Activated CD8-positive, alpha-beta memory T cell treated with anti-CD3 and anti-CD28 coated beads, Interleukin-2, amount 10 ng/mL, durations not matched to agents 7 days and 5 days (primary cell): ENCODE results near the gene CORO2B. TPM values are rescaled to one million over a fixed set of nuclear protein-coding genes. Genes with fewer than 3 reads are reported as not detected.
"Not testable (repeated sequence)": the region's sequence is repeated elsewhere in the genome, so short reads cannot be mapped to it uniquely, and the experiment has no call there.

Experiments used
- ATAC-seq: fragments of 150-1000 bp; cut with Tn5 transposase; one replicate; pipeline ENCODE4 v1.10.0; 2021; ENCODE audit warnings: moderate library complexity
- CTCF ChIA-PET: fragments of 350-600 bp; sonication (Branson Sonifier 250); formaldehyde crosslinking; loops from one replicate; lab custom pipeline; 2021; ENCODE audit warnings: antibody characterized with exemption; lab: Charles Lee
- DNase-seq: peaks from one replicate; pipeline ENCODE4 v3.0.0-alpha.2; 2020
- H3K27ac Mint-ChIP-seq: one replicate; pipeline ENCODE4 v1.8.0; 2021; ENCODE audit warnings: mild to moderate bottlenecking, mixed read lengths
- H3K27me3 Mint-ChIP-seq: one replicate; pipeline ENCODE4 v1.8.0; 2021; ENCODE audit warnings: mixed read lengths
- H3K36me3 Mint-ChIP-seq: one replicate; pipeline ENCODE4 v1.8.0; 2021; ENCODE audit warnings: mild to moderate bottlenecking, mixed read lengths
- H3K4me1 Mint-ChIP-seq: one replicate; pipeline ENCODE4 v1.8.0; 2021; ENCODE audit warnings: mixed read lengths
- H3K4me3 Mint-ChIP-seq: one replicate; pipeline ENCODE4 v1.8.0; 2021; ENCODE audit warnings: mild to moderate bottlenecking, moderate library complexity, mixed read lengths
- H3K9me3 Mint-ChIP-seq: one replicate; pipeline ENCODE4 v1.8.0; 2022; ENCODE audit warnings: low read depth, mixed read lengths
- total RNA-seq, 2 experiments: library from RNA; stranded (reverse); gene quantifications; one replicate each; pipeline ENCODE4 v1.2.3, GENCODE V29; 2021

The CORO2B gene
- total RNA-seq, 2 experiments from 2014 or later: not detected

DNA sequence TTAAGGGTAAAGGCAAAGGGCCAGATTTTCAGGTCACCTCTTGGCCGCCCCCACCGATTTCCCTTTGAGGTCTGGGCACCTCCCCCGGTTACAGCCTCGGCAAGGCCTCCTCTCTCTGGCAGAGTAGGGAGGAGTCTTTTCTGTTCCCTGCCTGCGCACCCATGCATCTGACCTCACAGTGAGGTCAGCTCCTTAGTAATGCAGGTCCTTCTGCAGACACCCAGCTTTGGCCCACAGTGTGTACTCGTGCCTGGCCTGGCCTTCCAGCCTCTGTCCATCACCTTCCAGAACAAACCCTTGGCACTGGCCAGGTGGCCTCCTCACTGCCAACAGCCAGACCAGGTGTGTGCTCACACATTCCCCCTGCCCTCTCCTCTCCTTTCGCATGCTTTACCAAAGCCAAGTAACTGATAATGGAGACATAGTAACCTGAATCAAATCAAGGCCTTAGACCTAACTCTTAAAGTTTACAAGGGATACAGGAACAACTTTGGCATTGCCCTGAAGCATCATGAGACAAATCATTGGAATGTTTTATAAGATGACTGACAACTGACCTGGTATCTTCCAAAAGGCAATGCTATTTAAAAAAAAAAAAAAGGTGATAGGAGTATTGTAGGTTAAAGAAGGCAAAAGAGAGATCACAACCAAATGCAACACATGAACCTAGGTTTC, 61.3 kb downstream of the CORO2B start:
- H3K36me3 Mint-ChIP-seq: no peaks in the 10 kb centered on the region
- no peaks in the 10 kb centered on the region for H3K9me3 Mint-ChIP-seq
- no peaks in the 10 kb centered on the region for H3K27me3 Mint-ChIP-seq
- H3K4me1 Mint-ChIP-seq: no peaks in the 10 kb centered on the region
- no peak overlapping the region for H3K27ac Mint-ChIP-seq
- no peak for ATAC-seq
- CTCF ChIA-PET: no interaction called here
- H3K4me3 Mint-ChIP-seq: no peak overlapping the region
- DNase-seq: no peak

DNA sequence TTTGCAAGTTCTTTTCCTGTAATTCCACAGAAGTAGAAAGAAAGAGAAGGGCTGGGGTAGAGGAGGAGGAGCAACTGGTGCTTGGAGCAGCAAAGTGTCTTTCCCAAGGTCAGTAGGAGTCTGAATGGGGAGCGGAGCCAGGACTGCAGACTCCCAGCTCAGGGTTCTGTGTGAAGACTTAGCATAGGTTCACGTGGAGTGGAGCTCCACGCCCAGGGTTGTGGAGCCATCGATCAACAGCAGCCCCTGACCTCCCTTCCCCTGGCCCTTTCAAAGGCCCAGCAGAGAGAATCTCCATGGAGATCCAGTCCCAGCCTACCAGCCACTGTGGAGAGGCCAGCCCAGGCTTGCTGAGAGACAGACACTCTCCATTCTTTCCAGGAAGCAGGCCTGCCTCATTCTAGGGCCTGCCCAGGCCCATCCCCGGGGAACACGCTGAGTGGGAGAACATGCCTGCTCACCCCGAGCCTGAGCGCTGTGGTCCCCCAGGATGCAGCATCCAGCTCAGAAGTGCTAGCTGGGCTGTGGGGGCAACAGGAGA, 62.1 kb downstream of the CORO2B start:
- no peak for DNase-seq
- Mint-ChIP-seq H3K27me3 (no peaks in the 10 kb centered on the region), H3K27ac (no peak overlapping the region), H3K4me1 (no peaks in the 10 kb centered on the region), H3K4me3 (no peak overlapping the region), H3K9me3 (no peaks in the 10 kb centered on the region), H3K36me3 (no peaks in the 10 kb centered on the region)
- CTCF ChIA-PET: no interaction called here
- ATAC-seq: no peak

DNA sequence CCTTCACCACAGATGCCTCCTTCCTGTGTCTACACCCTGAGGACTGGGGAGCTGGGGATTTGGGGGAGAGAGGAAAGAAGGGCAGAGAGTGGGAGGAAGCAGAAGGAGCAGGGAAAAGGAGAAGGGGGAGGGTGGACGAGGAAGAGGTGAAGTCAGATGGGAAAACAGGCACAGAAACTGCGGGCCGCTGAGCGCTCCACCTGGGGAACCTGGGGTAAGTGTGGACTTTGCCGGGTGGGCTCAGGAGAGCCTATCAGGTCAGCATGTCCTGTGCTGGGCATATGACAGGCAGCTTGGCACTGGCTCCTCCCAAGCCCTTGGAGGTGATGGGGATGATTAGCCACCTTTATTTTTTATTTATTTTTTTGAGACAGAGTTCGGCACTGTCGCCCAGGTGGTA, 62.6 kb downstream of the CORO2B start:
- no peaks in the 10 kb centered on the region for H3K4me1 Mint-ChIP-seq
- no peaks in the 10 kb centered on the region for H3K9me3 Mint-ChIP-seq
- no peaks in the 10 kb centered on the region for H3K36me3 Mint-ChIP-seq
- no peak overlapping the region for H3K27ac Mint-ChIP-seq
- no peaks in the 10 kb centered on the region for H3K27me3 Mint-ChIP-seq
- ATAC-seq (no peak), DNase-seq (no peak)
- CTCF ChIA-PET: no interaction called here
- H3K4me3 Mint-ChIP-seq: no peak overlapping the region

DNA sequence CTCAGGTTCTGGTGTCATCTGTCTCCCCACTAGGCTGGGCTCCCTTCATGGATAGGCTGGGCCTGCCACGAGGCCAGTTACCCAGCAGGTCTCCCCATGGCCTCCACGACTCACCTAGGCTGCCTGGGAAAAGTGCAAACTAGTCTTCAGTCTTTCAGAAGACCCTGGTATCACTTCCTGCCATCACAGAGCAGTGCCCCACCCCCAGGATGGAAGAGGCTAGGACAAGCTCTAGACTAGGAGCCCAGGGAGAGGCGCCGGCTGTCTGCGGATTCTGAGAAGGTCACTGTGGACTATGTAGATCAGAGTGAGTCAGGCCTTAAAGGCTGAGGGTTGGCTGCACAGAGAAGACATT, 63.7 kb downstream of the CORO2B start:
- Mint-ChIP-seq H3K27me3 (no peaks in the 10 kb centered on the region), H3K27ac (no peak overlapping the region), H3K36me3 (no peaks in the 10 kb centered on the region), H3K4me1 (no peaks in the 10 kb centered on the region), H3K9me3 (no peaks in the 10 kb centered on the region), H3K4me3 (no peak overlapping the region)
- DNase-seq: no peak
- CTCF ChIA-PET: no interaction called here
- no peak for ATAC-seq

DNA sequence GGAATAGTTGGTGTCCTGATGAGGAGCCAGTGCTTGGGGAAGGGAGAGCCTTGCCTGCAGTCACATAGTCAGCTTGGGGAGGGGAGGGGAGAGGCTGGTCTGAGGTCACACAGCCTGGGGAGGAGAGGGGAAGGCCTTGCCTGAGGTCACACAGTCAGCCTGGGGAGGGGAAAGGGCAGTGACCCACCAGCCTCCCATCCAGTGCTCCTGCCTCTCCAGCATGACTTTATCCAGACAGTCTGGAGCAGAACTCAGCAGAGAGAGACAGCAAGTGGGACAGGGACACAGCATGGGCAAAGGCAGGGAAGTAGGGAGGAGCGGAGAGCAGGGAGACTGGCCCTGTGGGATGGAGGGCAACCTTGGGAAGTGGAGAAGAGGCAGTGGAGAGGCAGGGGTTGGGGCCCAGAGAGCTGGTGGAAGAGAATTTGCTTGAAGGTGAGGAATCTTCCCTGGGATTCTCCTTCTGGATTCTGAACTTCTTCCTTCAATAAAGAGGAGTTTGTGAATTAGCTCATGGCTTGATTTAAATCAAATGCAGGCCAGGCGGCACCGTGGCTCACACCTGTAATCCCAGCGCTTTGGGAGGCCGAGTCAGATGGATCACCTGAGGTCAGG, 64.5 kb downstream of the CORO2B start:
- no peak for ATAC-seq
- CTCF ChIA-PET: no interaction called here
- Mint-ChIP-seq H3K36me3 (no peaks in the 10 kb centered on the region), H3K27me3 (no peaks in the 10 kb centered on the region), H3K9me3 (no peaks in the 10 kb centered on the region), H3K4me1 (no peaks in the 10 kb centered on the region), H3K27ac (no peak overlapping the region), H3K4me3 (no peak overlapping the region)
- no peak for DNase-seq

DNA sequence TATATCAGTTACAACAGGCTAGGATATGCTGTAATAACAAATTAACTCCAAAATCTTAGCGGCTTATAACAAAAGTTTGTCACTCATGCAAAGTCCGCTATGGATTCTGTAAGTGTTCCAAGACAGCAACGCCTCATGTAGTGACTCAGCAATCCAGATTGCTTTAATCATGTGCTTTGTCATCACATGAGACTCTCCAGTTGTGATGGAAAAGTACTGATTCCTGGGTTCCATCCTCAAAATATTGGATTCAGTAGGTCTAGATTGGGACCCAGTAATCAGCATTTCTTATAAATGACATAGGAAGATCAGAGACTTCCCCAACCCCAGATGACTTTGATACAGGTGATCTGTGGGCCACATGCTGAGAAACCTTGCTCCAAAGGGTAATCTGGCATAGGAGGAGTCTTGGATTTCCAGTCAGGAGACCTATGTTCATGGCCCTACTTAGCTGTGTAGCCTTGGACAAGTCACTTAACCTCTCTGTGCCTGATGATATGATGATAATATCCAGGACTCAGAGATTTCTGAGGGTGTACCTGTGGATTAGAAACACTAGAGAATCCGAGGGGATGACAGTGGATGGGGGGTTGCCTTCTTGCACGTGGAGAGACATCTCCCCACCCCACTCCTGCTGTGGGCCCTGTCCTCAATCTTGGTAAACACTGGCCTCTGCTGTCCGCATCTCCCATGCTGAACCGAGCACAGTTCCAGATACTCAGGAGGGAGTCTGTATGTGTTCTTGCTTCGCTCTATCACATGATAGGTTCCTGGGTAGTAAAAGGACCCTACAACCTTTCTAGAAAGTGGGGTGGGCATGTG, 65.5 kb downstream of the CORO2B start:
- H3K27ac Mint-ChIP-seq: no peak overlapping the region
- DNase-seq: no peak
- CTCF ChIA-PET: no interaction called here

DNA sequence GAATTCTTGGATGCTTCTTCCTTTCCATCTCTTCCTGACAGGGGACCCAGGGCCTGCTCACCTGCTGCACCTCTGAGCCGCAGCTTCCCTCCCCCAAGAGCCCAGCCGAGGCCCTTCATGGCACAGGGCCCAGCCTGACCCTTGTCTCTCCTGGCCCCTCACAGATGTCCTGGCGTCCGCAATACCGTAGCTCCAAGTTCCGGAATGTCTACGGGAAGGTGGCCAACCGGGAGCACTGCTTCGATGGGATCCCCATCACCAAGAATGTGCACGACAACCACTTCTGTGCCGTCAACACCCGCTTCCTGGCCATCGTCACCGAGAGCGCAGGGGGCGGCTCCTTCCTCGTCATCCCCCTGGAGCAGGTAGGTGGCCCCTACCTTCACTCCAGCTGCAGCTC, 66.2 kb downstream of the CORO2B start:
- CTCF ChIA-PET: no interaction called here
- Mint-ChIP-seq H3K4me1 (no peaks in the 10 kb centered on the region), H3K4me3 (no peak overlapping the region), H3K27me3 (no peaks in the 10 kb centered on the region), H3K36me3 (no peaks in the 10 kb centered on the region), H3K27ac (no peak overlapping the region), H3K9me3 (no peaks in the 10 kb centered on the region)
- DNase-seq: no peak
- no peak for ATAC-seq

More for the DNA sequence above, 65.5 kb downstream of the CORO2B start:
- Mint-ChIP-seq H3K36me3 (no peaks in the 10 kb centered on the region), H3K4me3 (no peak overlapping the region), H3K9me3 (no peaks in the 10 kb centered on the region), H3K27me3 (no peaks in the 10 kb centered on the region), H3K4me1 (no peaks in the 10 kb centered on the region)
- ATAC-seq: no peak

DNA sequence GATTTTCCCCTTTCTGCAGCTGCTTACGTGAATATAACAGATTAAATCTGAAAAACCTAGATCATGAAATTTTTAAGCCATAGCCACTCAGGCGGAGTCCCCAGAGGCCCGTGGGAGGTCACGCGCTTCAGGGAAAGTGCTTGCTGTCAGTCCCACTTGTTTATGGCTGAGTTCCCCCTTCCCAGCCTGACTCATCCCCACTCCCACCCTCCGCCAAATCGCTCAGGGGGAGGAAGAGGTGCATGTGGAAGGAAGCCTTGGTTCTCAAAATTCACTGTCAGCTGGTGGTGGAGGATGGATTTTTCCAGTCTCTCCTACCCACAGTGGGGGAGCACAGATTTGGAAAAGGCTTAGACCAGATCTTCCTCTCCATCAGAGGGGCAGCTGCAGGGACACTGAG, 67.4 kb downstream of the CORO2B start:
- CTCF ChIA-PET: interaction anchor here (1.2 kb wide), 1 partner anchor 28 kb away, joined by 3 read pairs; no protein-coding TSS in a partner anchor
- no peaks in the 10 kb centered on the region for H3K9me3 Mint-ChIP-seq
- no peak for ATAC-seq

DNA sequence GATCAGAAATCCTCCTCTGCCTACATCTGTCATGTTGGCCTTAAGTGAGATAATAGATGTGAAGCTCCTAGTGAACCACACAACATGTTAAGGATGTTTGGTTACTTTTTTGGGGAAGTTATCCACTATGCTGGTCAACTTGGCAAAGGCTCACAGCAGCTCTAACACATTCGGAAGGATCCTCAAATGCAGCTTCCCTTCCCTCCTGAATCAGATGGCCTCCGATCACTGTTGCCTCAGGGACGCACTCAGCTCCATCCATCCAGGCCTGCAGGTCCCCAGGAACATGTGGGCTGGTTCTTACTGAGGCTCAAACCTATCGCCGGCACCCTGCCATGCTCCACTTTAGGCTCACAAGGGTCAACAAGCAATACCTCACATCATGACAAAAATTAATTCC, 67.9 kb downstream of the CORO2B start:
- ATAC-seq (no peak), DNase-seq (no peak)
- H3K27me3 Mint-ChIP-seq: no peaks in the 10 kb centered on the region
- no peak overlapping the region for H3K4me3 Mint-ChIP-seq
- no peak overlapping the region for H3K27ac Mint-ChIP-seq
- H3K4me1 Mint-ChIP-seq: no peaks in the 10 kb centered on the region
- no peaks in the 10 kb centered on the region for H3K36me3 Mint-ChIP-seq
- CTCF ChIA-PET: interaction anchor here (1.2 to 1.5 kb wide), 2 partner anchors 25 to 27 kb away, joined by 3 to 4 read pairs; no protein-coding TSS in a partner anchor
- H3K9me3 Mint-ChIP-seq: no peaks in the 10 kb centered on the region

More for the DNA sequence above, 67.4 kb downstream of the CORO2B start:
- H3K27me3 Mint-ChIP-seq: no peaks in the 10 kb centered on the region
- H3K4me1 Mint-ChIP-seq: no peaks in the 10 kb centered on the region
- no peak overlapping the region for H3K4me3 Mint-ChIP-seq
- no peak overlapping the region for H3K27ac Mint-ChIP-seq
- no peak for DNase-seq
- no peaks in the 10 kb centered on the region for H3K36me3 Mint-ChIP-seq

DNA sequence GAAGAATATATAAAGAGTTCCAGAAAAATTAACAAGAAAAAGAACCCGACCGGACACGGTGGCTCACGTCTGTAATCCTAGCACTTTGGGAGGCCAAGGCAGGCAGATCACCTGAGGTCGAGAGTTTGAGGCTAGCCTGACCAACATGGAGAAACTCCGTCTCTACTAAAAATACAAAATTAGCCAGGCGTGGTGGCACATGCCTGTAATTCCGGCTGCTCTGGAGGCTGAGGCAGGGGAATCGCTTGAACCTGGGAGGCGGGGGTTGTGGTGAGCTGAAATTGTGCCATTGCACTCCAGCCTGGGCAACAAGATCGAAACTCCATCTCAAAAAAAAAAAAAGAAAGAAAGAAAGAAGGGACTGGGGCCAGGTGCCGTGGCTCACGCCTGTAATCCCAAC, 68.6 kb downstream of the CORO2B start:
- H3K36me3 Mint-ChIP-seq, DNase-seq, H3K27ac Mint-ChIP-seq, ATAC-seq, H3K27me3 Mint-ChIP-seq, H3K4me3 Mint-ChIP-seq, H3K9me3 Mint-ChIP-seq, H3K4me1 Mint-ChIP-seq: not testable (repeated sequence)
- CTCF ChIA-PET: interaction anchor here (1.2 to 1.5 kb wide), 2 partner anchors 24 to 27 kb away, joined by 3 to 4 read pairs; no protein-coding TSS in a partner anchor

DNA sequence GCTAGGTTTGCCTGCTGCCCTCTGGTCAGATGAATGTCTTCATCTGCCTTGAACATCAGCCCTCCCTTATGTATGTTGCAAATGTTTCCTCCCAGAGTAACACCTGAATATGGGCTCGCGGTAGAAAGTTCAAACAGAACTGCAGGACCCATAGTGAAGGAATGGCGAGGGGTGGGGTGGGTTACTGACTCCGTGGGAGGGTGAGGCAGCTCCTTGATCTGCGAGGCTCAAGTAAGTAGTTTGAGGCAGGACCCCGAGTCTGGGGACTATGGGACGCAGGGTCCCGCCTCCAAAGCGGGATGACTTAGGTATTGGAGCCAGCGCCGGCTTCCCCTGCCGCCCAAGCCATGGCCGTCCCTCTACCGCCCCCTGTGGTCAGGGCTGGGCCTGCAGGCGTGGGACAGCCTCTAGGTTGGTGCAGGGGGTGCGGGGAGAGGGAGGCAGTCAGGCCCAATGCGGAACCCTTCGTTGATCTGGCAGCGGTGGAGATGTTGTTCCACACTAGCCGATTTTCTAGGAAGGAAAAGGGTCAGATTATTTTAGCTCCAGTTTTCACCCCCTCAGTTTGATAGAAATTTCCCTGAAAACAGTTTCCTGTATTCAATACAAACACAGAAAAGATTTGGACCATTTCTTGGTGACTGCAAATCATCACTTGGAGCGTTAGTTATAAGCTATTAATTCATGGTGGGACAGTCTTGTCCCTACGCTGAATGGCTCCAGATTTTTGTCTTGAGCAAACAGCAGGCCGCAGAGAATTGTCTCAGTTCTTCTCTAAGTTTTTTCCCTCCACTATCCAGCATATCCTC, 72.3 kb downstream of the CORO2B start:
- no peaks in the 10 kb centered on the region for H3K4me1 Mint-ChIP-seq
- H3K27ac Mint-ChIP-seq: no peak overlapping the region
- DNase-seq: peak; percentile 51
- H3K9me3 Mint-ChIP-seq: no peaks in the 10 kb centered on the region
- peak; percentile 53 for ATAC-seq
- CTCF ChIA-PET: interaction anchor here (1.1 to 2.0 kb wide), 3 partner anchors 23 to 134 kb away, joined by 3 to 5 read pairs (median 5); no protein-coding TSS in a partner anchor
- H3K4me3 Mint-ChIP-seq: no peak overlapping the region
- peaks cover 2% of the 10 kb centered on the region for H3K27me3 Mint-ChIP-seq
- H3K36me3 Mint-ChIP-seq: no peaks in the 10 kb centered on the region

DNA sequence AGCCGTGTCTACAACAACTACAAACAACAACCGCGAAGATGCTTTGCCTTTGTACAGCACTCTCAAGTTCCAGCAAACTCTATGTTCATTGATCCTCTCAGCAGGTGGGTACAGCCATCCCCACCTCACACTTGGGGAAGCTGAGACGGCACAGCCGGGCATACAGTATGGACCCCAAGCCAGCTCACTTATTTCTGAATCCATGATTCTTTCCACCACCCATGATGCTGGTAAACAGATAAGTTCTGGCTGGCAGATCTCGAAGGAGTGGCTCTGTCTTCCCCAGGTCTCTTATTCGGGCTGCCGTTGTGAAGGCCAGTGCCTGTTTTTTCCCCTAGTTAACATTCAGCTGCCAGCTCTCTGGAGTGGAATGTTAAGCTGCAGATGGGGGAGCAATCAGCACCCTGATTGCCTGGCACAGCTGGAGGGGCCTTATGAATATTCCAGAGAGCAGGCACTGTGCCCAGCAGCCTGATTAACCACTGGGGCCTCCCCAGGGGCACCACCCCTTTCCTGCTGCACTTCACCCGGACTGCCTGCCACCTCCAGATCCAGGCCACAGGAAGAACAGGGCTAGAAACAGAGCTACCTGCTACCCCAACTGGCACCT, 73.2 kb downstream of the CORO2B start:
- Mint-ChIP-seq H3K4me1 (no peaks in the 10 kb centered on the region), H3K27ac (no peak overlapping the region), H3K36me3 (no peaks in the 10 kb centered on the region), H3K4me3 (no peak overlapping the region), H3K27me3 (peaks cover 2% of the 10 kb centered on the region), H3K9me3 (no peaks in the 10 kb centered on the region)
- CTCF ChIA-PET: interaction anchor here (0.7 to 2.0 kb wide), 3 partner anchors 10 to 59 kb away, joined by 3 to 5 read pairs (median 5); no protein-coding TSS in a partner anchor
- ATAC-seq (no peak), DNase-seq (no peak)
